GM08714 (cell line): ENCODE results near the gene MBNL1.

Experiments used
- H3K4me3 ChIP-seq: fragments of 200-500 bp; sonication (Bioruptor generic); 2 replicates; pipeline ENCODE4 v1.5.1; 2014; ENCODE audit warnings: mild to moderate bottlenecking, low read length, inconsistent platforms
- ZNF274 ChIP-seq: IDR thresholded peaks from 2 replicates; pipeline ENCODE4 v1.6.1; 2012; ENCODE audit warnings: mild to moderate bottlenecking, low read depth, low read length

MBNL1 gene

DNA sequence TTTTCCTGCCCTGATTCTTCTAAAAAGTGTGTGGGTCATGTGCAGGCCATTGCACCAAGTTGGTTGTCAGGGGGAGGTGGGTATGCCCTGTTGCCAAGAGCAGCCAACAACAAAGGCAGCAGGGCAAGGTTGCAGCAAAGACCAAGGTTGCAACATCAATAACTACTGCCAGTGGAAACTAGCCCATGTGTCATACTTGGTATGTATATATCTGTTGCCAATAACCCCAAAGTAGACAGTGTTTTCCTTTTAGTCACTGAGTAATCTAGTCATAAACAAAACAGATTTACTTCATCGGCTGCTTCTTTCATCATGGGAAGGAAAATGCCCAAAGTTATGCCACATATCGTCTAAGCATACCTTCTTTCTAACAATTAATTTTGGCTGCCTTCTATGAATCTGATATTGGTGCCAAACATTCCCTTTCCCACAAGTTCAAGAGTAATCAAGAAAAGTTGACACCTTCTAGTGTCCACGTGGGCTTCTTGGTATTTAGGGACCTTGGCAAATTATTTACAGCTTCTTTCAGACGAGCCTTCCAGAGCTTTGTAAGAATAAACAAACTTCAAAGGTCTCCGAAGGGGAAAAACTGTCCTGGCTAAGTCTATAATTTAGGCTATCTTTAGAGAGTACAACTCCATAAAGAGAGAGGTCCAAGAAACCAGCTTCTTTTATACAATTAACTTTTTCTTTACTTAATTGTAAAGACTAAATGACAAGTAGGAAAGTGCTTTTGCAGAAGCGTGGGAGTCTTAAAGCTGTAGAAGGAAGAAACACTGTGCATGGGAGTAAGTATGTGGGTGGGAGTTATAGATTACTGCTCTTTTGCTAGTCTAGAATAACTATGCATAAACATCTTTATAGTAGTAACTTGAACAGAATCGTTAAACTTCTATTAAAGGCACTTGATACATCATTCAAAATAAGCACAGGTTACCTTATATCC is 10.0 kb upstream of the MBNL1 start:
- peak overlapping the region; percentile 57; the same call in 1 of the 2 replicates for H3K4me3 ChIP-seq
- TF ChIP-seq ZNF274, result no peak

DNA sequence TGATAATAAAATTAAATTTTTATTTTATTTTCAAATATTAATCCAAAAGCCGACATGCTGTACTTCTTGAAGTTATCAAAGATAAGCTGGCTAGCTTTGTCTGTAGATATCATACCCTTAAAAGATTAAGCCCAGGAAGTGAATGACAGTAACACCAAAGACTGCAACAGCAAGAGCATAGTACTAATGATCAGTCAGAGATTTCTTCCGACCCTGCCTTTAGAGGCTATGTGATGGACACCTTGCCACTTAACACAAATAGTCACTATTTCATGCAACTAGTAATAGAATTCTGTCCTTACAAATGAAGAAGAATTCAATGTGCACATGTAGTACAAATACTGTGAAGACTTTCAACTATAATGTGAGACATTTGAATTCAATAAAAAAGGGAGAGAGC is 9.3 kb upstream of the MBNL1 start:
- TF ChIP-seq ZNF274, result no peak
- H3K4me3 ChIP-seq, result no peak overlapping the region

GRCh38 chr3:152260026-152260425 is 8.7 kb upstream of the MBNL1 start:
- no peak overlapping the region for H3K4me3 ChIP-seq
- TF ChIP-seq ZNF274, result no peak

DNA sequence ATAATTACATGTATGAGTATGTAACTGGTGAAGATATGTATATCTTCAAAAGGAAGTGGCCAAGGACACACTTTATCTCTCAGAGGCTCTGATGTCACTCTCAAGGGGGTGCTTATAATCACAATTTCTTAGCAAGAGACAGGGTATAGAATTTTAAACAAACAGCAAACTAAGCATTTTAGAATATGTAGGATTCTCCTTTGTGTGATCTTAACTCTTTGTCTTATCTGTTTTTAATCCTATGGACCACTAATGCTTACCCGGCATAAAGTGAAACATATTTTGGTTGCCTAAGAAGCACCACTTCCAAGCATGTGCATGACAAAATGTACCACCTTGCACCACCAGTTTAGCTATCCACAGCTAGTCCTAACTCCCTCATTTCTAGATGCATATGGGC is 8.2 kb upstream of the MBNL1 start:
- H3K4me3 ChIP-seq, result no peak overlapping the region

GRCh38 chr3:152261329-152261728 is 7.4 kb upstream of the MBNL1 start:
- no peak for TF ChIP-seq ZNF274

More for the DNA sequence above, 8.2 kb upstream of the MBNL1 start:
- TF ChIP-seq ZNF274, result no peak

GRCh38 chr3:152263711-152264110 is 5.0 kb upstream of the MBNL1 start:
- TF ChIP-seq ZNF274, result no peak

More at GRCh38 chr3:152261329-152261728, 7.4 kb upstream of the MBNL1 start:
- no peak overlapping the region for H3K4me3 ChIP-seq

GRCh38 chr3:152264378-152264777 is 4.4 kb upstream of the MBNL1 start:
- TF ChIP-seq ZNF274, result no peak
- no peak overlapping the region for H3K4me3 ChIP-seq

More at GRCh38 chr3:152263711-152264110, 5.0 kb upstream of the MBNL1 start:
- no peak overlapping the region for H3K4me3 ChIP-seq

DNA sequence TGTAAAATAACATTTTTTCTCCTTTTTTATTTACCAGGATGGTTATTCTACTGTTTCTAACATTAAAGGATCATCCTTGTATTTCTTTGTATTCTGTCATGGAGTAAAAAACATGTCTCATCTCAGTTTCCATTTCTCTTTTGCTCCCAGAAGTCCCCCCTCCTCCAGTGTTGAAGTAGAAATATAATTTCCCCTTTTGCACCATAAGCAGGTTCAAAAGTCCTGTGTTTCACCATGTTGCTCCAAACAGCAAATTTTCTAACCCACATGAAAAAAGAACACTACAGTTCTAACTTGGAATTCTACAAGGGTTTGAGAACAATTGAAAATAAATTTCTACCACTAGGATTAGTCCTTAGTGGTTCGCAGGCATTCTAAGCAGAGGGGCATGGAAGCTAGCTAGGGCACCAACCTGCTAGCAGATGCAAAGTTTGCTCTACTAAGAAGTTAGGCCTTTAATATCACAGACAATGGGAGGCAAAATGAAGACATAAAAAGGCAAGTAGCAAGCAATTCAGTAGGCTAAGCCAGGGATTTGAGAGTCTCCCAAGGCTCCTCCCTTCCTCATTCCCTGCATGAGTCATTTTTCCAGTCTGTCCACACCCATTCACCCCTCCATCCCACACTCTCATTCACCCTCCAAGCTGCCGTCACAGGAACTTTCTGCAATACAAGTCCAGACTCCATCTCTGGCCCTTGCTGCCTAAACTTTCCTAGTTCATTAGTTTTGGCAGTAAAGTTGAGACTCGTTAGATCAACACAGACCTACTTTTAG is 2.3 kb upstream of the MBNL1 start:
- no peak overlapping the region; the same call in 1 of the 2 replicates for H3K4me3 ChIP-seq
- TF ChIP-seq ZNF274, result no peak

DNA sequence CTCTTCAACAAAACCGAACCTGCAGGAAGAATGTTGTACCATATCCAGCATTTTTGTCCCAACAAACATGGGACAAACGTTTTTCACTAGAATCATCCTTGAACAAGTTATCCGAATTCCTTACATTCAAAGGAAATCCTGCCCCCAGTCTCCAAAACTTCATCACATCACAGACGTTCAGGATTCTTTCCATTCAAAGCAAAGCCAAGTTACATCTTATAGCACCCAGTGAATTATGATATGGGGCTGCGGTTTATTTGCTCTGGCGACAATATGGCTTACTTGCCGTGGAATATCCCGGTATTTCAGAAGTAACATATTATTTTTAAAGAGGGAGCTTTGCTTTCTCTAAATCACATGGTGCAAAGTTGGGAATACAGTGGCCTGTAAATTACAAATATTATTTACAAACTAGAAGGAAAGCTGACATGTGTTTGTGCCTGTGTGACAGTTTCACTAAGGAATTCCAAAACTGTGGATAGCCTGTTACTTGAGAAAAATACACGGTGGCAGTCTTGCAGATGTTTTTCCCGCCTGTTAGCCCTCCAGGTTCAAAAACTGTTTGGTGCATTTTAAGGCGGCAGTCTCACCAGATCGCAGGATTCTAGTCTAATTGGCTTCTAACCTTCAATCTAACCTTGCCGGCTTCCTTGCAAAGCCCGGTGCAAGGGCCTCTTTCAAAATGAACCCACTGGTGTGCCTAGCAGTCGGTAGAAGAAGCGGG is 736 bp upstream of the MBNL1 start:
- no peak for TF ChIP-seq ZNF274
- H3K4me3 ChIP-seq, result peak overlapping the region; percentile 98

GRCh38 chr3:152269056-152269830 is 514 bp downstream of the MBNL1 start:
- peak overlapping the region; percentile 98 for H3K4me3 ChIP-seq
- no peak for TF ChIP-seq ZNF274

- TF ChIP-seq ZNF274, result no peak
- peak overlapping the region; percentile 98 for H3K4me3 ChIP-seq
Measured at GRCh38 chr3:152269831-152270734, 1.4 kb downstream of the MBNL1 start.

GRCh38 chr3:152270937-152271336 is 2.2 kb downstream of the MBNL1 start:
- peak overlapping the region; percentile 98; the same call in 1 of the 2 replicates for H3K4me3 ChIP-seq
- no peak for TF ChIP-seq ZNF274

DNA sequence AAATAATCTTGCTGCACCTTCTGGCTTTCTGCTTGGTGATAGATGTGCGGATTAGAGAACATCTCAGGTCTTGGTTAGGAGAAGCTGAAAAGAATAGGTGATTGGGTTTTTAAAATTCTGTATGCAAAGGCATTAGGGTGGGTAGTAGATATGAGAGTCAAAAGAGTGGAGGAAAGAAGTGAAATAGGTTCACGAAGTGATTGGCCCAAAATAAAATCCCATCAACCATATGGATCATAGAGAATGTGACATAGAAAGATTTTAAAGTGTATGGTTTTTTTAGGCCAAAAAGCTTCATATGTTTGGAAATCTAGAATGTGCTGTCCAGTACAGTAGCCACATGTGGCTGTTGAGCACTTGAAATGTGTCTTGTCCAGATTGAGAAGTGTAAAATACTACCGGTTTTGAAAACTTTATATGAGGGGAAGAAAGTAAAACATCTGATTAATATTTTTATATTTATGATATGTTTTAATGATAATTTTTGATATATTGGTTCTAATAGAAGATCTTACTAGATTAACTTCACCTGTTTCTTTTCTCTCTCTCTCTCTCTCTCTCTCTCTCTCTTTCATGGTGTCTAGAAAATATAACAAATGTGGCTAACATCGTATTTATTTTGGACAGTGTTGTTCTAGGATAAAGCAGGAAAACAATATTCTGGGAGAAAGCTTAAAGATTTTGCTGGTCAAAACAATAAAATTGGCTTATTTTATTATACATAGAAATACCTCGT is 2.9 kb downstream of the MBNL1 start:
- no peak for TF ChIP-seq ZNF274
- peak overlapping the region; percentile 98 for H3K4me3 ChIP-seq
